ENCODE data around the gene CHP2.

- TF ChIP-seq POLR2A (IDR thresholded peaks at IDR 0.05; ENCODE audit: low read depth, low read length) (no peak), POLR2AphosphoS5 (IDR thresholded peaks at IDR 0.05; ENCODE audit: low read depth, low read length) (no peak), TAF1 (IDR thresholded peaks at IDR 0.05; ENCODE audit: borderline replicate concordance, low read depth, low read length) (no peak)
These were observed 26.4 kb downstream of the CHP2 start for GRCh38 chr16:23781176-23781575.

All from GM12892 (cell line).